Neural crest cell (in vitro differentiated cells): ENCODE data around the gene CDK11A. TPM values are rescaled to one million over a fixed set of nuclear protein-coding genes. Genes with fewer than 3 reads are reported as not detected.
A peak's percentile ranks its signal among the peaks of the same experiment; 100 is the strongest.
"Not testable (repeated sequence)": the region's sequence is repeated elsewhere in the genome, so short reads cannot be mapped to it uniquely, and the experiment has no call there.

Experiments
- DNase-seq: peaks from one replicate; pipeline ENCODE4 v3.0.0; 2021; ENCODE audit warnings: low read depth, mixed read lengths, low spot score
- H3K27ac Mint-ChIP-seq: one replicate; pipeline ENCODE4 v1.8.0; 2021; ENCODE audit warnings: mild to moderate bottlenecking, mixed read lengths; ENCODE audit not compliant: unreplicated experiment
- H3K27me3 Mint-ChIP-seq: 2 replicates; pipeline ENCODE4 v1.8.0; 2021; ENCODE audit warnings: low read depth, mild to moderate bottlenecking, mixed read lengths
- H3K36me3 Mint-ChIP-seq: 2 replicates; pipeline ENCODE4 v1.8.0; 2021; ENCODE audit warnings: low read depth, mild to moderate bottlenecking, mixed read lengths
- H3K4me1 Mint-ChIP-seq: 2 replicates; pipeline ENCODE4 v1.8.0; 2021; ENCODE audit warnings: mixed read lengths
- H3K4me3 Mint-ChIP-seq: one replicate; pipeline ENCODE4 v1.8.0; 2021; ENCODE audit warnings: mild to moderate bottlenecking, mixed read lengths
- H3K9me3 Mint-ChIP-seq: 2 replicates; pipeline ENCODE4 v1.8.0; 2021; ENCODE audit warnings: mixed read lengths
- total RNA-seq: library from RNA; stranded (reverse); gene quantifications from 2 replicates; pipeline ENCODE4 v1.2.1, GENCODE V29; 2021
- TF ChIP-seq, protein P1 (sequence below): fragments of 200-600 bp; sonication (generic); conservative IDR thresholded peaks from 2 replicates; pipeline ENCODE4 v1.5.0; 2021; ENCODE audit warnings: antibody characterized with exemption, mild to moderate bottlenecking

CDK11A gene
- total RNA-seq, 1 donor from 2014 or later = 48.9 TPM

GRCh38 chr1:1665815-1666251, 58.3 kb downstream of the CDK11A start:
- Mint-ChIP-seq H3K27ac (no peak overlapping the region), H3K4me1 (no peaks in the 10 kb centered on the region), H3K36me3 (no peaks in the 10 kb centered on the region), H3K4me3 (no peak overlapping the region), H3K27me3 (no peaks in the 10 kb centered on the region), H3K9me3 (no peaks in the 10 kb centered on the region)
- TF ChIP-seq, protein P1, sequence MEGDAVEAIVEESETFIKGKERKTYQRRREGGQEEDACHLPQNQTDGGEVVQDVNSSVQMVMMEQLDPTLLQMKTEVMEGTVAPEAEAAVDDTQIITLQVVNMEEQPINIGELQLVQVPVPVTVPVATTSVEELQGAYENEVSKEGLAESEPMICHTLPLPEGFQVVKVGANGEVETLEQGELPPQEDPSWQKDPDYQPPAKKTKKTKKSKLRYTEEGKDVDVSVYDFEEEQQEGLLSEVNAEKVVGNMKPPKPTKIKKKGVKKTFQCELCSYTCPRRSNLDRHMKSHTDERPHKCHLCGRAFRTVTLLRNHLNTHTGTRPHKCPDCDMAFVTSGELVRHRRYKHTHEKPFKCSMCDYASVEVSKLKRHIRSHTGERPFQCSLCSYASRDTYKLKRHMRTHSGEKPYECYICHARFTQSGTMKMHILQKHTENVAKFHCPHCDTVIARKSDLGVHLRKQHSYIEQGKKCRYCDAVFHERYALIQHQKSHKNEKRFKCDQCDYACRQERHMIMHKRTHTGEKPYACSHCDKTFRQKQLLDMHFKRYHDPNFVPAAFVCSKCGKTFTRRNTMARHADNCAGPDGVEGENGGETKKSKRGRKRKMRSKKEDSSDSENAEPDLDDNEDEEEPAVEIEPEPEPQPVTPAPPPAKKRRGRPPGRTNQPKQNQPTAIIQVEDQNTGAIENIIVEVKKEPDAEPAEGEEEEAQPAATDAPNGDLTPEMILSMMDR = peak; percentile 58
- peak; percentile 55 for DNase-seq

DNA sequence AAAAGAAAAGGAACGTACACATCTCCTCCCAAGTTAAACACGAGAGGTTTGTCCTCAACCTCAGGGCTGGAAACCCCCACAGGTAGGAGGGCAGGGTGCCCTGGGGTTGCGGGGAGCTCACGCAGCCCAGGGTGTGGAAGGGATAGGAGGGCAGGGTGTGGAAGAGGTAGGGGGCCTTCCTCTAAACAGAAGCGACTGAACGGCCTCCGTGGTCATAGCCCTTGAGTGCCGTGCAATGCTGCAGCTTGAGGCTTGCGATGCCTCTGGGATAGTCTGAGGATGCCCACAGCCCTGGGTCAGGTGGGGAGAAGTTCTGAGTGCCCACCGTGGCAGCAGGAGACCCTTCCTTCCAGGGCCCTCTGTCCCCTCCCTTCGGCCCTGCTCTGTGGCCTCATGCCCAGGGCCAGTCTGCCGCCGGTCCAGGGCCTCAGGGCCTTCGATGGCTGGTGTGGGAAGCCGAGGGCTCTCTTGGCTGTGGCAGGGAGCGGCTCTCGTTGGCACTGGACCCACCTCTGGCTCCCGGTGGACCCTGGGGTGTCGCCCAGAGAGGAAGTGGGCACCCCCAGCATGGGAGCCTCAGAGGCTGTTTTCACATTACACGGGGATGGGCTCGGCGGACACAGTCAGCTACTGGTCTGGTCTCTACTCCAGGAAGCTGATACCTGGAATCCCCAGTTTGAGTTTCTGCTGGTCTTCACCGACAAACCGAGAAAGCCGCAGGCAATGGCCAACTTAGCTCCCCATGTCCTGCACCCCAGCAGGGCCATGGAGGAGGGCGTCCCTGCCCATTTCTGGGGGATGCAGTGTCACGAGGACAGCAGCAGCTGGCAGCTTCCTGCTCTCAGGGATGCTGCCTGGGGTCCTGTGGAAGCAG, 59.0 kb downstream of the CDK11A start:
- TF ChIP-seq, protein P1 = no peak
- no peak for DNase-seq
- H3K27me3 Mint-ChIP-seq = no peaks in the 10 kb centered on the region
- no peak overlapping the region for H3K4me3 Mint-ChIP-seq
- no peak overlapping the region for H3K27ac Mint-ChIP-seq
- no peaks in the 10 kb centered on the region for H3K4me1 Mint-ChIP-seq
- no peaks in the 10 kb centered on the region for H3K9me3 Mint-ChIP-seq
- no peaks in the 10 kb centered on the region for H3K36me3 Mint-ChIP-seq

GRCh38 chr1:1664318-1664717, 59.8 kb downstream of the CDK11A start:
- H3K4me1 Mint-ChIP-seq, H3K27ac Mint-ChIP-seq, H3K36me3 Mint-ChIP-seq, H3K9me3 Mint-ChIP-seq, H3K27me3 Mint-ChIP-seq, DNase-seq, H3K4me3 Mint-ChIP-seq: not testable (repeated sequence)

- H3K27me3 Mint-ChIP-seq, DNase-seq, H3K4me3 Mint-ChIP-seq, H3K27ac Mint-ChIP-seq, H3K4me1 Mint-ChIP-seq, H3K9me3 Mint-ChIP-seq, H3K36me3 Mint-ChIP-seq: not testable (repeated sequence)
These were observed 61.2 kb downstream of the CDK11A start for GRCh38 chr1:1662830-1663560.

DNA sequence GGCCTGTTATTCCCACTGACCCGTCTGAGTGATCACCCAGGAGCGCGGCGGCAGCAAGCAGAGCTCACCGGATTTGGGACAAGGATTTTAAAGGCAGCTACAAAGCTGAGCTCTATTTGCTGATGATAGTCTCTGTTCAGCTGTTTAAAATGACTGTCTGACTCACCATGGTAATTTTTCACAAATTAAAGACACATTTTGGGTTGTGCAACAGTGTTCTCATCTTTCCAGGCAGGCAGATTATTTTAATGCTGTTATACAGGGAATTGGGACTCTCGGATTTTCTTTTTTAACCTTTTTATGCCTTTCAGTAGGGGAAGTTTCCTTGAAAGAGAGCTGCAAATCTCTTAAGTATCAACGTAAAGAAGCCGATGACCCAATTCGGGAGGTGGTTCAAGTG, 61.8 kb downstream of the CDK11A start:
- H3K4me1 Mint-ChIP-seq, DNase-seq, H3K27ac Mint-ChIP-seq, H3K4me3 Mint-ChIP-seq, H3K27me3 Mint-ChIP-seq, H3K36me3 Mint-ChIP-seq, H3K9me3 Mint-ChIP-seq: not testable (repeated sequence)

- H3K4me1 Mint-ChIP-seq, H3K36me3 Mint-ChIP-seq, H3K9me3 Mint-ChIP-seq, H3K27me3 Mint-ChIP-seq: not testable (repeated sequence)
- TF ChIP-seq, protein P1 = peak; percentile 54
- peak within 1 kb of the TSS; percentile 99 for H3K4me3 Mint-ChIP-seq
- DNase-seq = peak; percentile 82
- peak within 1 kb of the TSS; percentile 100 for H3K27ac Mint-ChIP-seq
These were observed 65.3 kb downstream of the CDK11A start, which contains the start of gene CDK11B for GRCh38 chr1:1658583-1659549. Gene CDK11B (minus strand): TSS chr1:1659004. CDS start chr1:1657485, 1,519 bp downstream.

Other genes with a start within 250 kb of the CDK11A start
- 54.4 and 58.0 TPM in 2 replicates for gene ATAD3A, start 212.2 kb downstream of the CDK11A start, total RNA-seq
- 13.4 and 16.9 TPM in 2 replicates for gene TMEM240, start 183.7 kb downstream of the CDK11A start, total RNA-seq
- gene SSU72, start 149.5 kb downstream of the CDK11A start, total RNA-seq = 132 and 134 TPM in 2 replicates
- gene FNDC10, start 124.2 kb downstream of the CDK11A start, total RNA-seq = 14.3 and 14.5 TPM in 2 replicates
- gene MIB2, start 108.9 kb downstream of the CDK11A start, total RNA-seq = 105 and 106 TPM in 2 replicates
- gene MMP23B, start 92.2 kb downstream of the CDK11A start, total RNA-seq = 1.7 and 2.3 TPM in 2 replicates
- gene CDK11B, start 65.4 kb downstream of the CDK11A start, total RNA-seq = 32.1 and 34.1 TPM in 2 replicates
- gene SLC35E2B, start 31.6 kb downstream of the CDK11A start, total RNA-seq = 96.3 and 99.0 TPM in 2 replicates
- 88.4 and 91.9 TPM in 2 replicates for gene NADK, start 54.1 kb upstream of the CDK11A start, total RNA-seq
- 470 and 474 TPM in 2 replicates for gene GNB1, start 166.7 kb upstream of the CDK11A start, total RNA-seq
- gene CALML6, start 190.9 kb upstream of the CDK11A start, total RNA-seq = 0.57 and 0.63 TPM in 2 replicates
- gene TMEM52, start 194.9 kb upstream of the CDK11A start, total RNA-seq = 3.7 and 4.6 TPM in 2 replicates